Stimulated activated CD8-positive, alpha-beta memory T cell treated with anti-CD3 and anti-CD28 coated beads, Interleukin-4, amount 100 ng/mL, for 1 hour (primary cell): ENCODE measurements around the gene ZBTB45.
"Not testable (repeated sequence)": the region's sequence is repeated elsewhere in the genome, so short reads cannot be mapped to it uniquely, and the experiment has no call there.

Experiments used
- DNase-seq, 2 donors: peaks; one replicate each; pipeline ENCODE4 v3.0.0-alpha.2; 2020; ENCODE audit warnings: low read depth in 2 of 2, low spot score in 1 of 2

Gene ZBTB45

DNA sequence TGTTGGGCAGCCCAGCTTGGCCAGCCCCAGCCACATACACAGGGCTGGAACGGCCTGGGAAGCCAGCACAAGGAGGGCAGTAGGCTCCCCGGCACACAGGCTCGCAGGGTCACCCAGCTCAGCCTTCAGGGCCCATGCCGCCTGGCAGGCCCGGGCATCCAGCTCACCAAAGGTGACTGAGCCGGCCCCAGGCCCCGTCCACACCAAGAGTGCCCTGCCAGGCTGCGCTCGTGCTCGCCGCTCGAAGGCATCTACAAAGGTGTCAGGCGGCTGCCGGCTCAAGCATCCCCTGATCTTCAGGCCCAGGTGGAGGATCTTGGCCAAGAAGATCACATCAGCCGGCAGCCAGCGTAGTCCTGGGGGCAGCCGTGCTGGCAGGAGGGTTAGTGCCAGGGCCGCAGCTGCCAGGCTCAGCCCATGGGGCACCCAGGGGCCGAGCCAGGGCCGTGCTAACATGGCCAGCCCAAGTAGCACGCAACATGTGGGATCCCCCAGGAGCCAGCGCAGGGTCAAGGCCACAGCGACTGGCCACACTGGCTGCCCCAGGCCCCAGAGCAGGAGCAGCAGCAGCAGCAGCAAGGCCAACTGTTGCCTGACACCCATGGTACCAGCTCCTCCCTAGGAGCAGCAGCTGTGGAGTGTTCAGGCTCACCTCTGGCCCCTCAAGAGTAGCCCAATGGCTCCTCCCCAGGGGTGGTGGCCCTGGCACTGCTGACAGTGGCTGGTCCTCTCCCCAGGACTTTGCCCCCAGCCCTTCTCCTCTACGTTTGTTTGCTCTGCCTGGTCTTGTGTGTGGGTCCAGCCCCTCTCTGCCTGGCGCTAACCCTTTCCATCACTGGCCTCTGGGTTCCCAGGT is 8.0 kb downstream of the ZBTB45 start, which contains the start of gene SLC27A5:
SLC27A5 (minus strand) TSS at position 640 of the 856 bp plus-strand sequence; CDS start at position 603, 37 bp downstream.
- DNase-seq, result no peak

DNA sequence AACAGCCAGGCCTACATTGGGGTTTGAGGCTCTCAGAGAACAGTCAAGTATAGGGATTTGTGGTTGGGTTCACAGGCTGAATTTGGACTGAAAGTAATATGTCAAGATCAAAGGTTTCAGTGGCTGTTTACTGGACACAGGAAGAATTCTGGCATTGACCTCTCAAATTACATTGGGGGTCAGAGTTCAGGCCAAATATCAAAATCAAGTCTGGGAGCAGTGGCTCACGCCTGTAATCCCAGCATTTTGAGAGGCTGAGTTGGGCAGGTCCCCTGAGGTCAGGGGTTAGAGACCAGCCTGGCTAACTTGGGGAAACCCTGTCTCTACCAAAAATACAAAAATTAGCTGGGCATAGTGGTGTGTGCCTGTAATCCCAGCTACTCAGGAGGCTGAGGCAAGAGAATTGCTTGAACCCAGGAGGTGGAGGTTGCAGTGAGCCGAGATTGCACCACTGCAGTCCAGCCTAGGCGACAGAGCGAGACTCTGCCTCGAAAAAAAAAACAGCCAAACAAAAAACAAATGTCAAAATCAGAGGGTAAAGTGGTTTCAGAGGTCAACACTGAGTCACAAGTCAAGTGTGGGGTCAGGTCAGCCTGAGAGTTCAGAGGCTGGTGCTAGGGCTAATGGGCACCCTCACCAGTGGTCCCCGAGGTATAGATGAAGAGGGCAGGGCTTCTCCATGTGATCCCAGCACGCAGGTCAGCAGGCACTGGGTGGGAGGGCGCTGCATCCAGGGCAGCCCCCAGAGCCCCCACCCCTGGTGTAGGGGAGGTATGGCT is 9.3 kb downstream of the ZBTB45 start:
- no peak for DNase-seq

DNA sequence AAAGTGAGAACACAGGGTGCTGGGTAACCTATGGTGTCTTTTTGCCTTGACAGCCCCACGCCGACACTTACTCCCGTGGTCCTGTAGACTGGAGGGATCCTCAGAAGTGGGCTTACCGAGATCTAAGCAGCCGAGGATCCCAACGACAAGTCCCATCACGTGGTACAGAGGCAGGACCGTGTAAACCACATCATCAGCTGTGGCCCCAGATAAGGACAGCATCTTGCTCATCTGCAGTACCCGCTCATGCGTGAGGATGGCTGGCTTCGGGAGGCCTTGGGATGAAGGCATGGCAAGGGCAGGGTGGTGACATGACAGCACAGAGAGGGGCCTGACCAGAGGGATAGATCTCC is 9.9 kb downstream of the ZBTB45 start:
- no peak for DNase-seq

DNA sequence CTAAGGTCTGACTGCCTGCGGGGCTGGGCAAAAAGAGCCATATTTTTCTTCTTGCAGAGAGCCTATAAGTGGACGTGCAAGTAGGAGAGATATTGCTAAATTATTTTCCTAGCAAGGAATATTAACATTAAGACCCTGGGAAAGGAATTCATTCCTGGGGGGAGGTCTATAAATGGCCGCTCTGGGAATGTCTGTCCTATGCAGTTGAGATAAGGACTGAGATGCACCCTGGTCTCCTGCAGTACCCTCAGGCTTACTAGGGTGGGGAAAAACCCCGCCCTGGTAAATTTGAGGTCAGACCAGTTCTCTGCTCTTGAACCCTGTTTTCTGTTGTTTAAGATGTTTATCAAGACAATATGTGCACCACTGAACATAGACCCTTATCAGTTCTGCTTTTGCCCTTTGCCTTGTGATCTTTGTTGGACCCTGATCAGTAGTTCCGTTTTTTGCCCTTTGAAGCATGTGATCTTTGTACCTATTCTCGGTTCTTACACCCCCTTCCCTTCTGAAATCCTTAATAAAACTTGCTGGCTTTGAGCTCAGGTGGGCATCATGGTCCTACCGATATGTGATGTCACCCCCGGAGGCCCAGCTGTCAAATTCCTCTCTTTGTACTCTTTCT is 11.9 kb downstream of the ZBTB45 start:
- DNase-seq, result not testable (repeated sequence)

DNA sequence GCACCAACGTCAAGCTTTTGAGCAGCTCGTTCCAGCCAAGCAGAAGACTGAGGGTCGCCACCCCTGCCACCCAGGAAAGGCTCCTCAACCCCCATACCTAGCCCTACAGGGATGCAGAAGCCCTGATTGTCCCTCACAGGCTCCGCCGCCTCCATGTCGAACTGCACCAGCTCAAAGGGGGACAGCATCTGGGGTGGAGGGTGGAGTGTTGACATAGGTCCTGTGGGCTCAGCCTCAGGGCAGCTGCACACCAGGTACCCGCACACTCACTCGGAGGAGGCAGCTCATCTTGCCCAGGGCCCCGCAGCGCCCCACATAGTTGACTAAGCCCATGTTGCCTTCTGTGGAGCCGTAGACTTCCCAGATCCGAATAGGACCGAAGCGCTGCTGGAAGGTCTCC is 19.4 kb downstream of the ZBTB45 start:
- no peak for DNase-seq

DNA sequence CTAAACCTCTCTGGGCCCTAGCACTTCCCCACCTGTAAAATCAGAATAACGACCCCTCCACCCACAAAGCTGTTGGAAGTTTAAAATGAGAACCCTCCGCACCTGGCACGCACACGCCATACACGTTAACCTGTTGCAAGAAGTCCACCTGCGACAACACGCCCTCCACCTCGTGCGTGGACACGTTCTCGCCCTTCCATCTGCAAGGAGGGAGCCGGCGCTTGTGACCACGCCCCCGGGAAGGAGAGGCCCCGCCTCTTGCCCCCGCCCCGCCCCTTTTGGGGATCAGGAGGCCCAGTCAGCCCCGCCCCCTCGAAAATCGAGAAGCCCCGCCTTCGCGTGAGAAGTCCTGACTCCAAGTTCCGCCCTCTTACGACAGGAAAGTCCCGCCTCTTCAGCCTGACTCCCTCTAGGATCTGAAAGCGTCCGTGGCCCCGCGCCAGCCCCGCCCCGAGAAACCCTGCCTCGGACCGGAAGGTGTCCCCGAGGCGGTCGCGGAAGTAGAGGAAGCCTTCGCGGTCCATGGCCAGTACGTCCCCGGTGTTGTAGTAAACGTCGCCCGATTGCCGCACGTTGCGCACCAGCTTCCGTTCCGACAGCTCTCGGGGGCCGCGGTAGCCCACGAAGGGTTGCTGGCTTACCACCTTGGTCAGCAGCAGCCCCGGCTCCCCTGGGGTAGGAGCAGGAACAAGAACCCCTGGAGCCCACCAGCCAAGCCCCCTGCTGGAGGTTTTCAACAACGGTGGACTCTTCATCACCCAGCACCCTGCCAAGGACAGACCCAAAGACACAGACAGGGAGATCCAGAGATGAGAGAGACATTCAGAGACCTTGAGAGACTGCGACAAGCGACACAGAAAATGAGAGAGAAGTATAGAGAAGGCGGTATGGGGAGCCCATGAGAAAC is 20.3 kb downstream of the ZBTB45 start:
- DNase-seq, result peak; percentile 88 to 90

DNA sequence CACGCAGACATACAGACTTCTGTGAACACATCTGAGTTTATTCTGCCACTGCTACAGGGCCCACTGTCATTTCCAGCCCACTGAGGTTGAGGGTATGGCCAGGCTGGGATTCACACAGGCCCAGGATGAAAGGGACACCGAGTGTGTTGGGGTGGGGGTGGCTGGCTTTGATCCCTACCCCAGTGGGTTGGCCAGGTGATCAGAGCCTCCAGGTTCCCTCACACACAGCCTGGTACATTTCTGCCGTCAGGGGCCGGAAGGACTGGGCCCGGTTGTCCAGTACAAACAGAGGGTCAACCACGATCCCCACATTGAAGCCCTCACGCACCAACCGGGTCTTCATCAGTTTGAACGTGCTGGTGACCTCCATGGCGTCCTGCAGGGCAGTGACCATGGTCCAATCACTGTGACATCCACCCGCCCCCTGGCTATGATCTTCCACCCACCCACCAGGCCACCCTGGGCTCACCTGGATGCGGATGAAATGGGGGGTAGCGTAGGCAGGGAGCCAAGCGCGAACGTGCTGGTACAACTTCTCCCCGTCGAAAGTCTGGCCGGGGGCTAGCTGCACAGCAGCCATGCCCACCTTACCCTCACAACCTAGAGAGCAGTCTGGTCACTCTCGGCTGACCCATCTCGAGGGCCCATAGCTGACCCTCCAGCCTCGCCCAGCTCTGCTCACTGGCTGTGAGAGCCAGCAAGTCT is 21.1 kb downstream of the ZBTB45 start:
- no peak for DNase-seq

DNA sequence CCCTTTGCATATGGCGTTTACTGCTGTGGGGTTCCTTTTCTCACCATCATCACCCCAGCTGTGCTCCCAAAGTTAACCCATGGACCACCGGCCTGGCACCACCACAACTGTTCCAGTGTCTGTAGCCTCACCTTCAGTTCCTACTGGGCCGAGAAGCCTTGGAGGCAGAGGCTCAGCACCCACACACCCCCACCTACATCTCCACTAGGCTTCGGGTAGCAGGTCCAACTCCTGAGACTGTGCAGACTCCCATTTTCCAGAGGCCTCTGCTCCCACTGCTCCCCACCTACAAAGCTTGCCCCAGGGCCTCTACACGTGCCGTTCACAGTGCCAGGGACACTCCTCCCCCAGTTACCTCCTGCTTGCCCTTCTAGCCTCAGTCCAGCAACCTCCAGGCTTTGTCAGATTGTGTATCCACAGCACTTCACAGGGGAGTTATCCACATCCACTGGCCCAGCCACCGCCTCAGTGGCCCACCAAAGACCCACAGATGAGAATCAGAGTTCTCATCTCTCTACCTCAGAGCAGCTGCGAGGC is 21.9 kb downstream of the ZBTB45 start:
- DNase-seq, result no peak

DNA sequence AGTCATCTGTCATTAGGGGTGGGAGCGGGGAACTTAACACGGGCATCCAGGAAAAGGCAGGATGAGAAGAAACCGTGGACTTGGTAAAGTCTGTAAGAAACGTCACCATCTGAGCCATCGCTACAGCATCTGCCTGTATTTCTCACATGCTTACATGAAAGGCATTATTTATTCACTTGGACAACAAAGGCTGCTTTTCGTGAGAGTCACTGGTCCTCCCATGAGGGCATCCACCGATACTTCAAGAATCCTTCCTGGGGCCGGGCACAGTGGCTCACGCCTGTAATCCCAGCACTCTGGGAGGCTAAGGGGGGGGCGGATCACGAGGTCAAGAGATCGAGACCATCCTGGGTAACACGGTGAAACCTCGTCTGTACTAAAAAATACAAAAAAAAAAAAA is 27.3 kb downstream of the ZBTB45 start:
- no peak for DNase-seq

DNA sequence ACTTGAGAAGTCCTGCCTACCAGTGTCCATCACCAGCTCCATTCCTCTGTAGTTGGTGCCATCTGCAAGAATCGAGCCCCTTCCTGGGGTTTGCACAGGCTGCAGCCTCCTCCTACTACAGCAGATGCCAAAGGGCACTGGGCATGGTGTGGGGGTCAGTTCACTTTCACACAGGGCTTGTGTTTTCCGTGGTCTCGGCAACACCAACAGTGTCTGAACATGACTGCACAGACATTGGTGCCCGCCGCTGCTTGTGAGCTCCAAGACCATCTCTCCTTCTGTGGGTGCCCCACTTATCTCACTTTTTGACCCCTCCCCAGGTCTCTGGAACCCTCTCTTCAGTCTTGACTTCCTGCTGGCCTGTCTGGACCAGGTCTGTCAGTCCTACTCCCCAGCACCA is 28.2 kb downstream of the ZBTB45 start:
- DNase-seq, result no peak

DNA sequence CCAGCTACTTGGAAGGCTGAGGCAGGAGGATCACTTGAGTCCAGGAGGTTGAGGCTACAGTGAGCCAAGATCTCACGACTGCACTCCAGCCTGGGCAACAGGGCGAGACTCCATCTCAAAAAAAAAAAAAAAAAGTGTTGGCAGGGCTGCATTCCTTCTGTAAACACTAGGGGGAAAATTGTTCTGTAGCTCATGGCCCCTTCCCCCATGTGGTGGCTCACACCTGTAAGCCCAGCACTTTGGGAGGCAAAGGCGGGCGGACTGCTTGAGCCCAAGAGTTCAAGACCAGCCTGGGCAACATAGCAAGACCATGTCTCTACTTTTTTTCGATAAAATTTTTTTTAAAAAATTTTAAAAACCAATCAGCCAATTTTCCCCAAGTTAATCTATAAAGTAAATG is 35.3 kb downstream of the ZBTB45 start:
- DNase-seq, result not testable (repeated sequence)

DNA sequence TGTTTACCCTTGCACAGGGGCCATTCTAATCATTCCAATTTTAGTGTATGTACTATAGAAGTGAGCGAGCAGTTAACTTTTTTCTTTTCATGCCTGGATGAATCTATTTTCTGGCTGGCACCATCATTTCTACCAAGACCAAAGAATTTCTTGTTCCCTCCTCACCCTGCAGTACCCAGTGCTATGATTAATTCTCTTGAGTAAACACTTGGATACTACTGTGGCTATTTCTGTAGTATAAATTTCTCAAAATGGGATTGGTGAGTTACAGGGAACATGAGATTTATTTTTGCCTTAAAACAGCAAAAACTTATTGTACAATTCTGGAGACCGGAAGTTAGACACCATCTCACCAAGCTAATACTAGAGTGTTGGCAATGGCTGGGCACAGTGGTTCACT is 35.8 kb downstream of the ZBTB45 start:
- no peak for DNase-seq

DNA sequence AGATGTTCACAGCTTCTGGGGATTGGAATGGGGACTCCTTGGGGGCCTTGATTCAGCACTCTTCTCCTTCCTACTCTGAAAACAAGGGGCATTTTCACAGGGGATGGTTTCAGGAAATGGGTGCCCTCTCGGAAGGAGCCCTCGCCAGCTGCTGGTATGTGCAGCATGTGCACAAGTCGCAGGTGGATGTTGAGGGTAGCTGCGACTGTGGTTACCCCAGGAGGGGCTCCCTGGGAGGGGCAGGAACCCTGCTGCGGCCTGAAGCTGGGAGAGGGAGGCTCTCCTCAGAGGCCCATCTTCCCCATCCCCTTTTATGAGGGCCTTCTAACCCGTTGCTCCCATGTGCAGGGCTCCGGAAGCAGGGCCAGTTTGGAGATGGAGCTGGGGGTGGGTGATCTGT is 37.2 kb downstream of the ZBTB45 start:
- DNase-seq, result no peak

DNA sequence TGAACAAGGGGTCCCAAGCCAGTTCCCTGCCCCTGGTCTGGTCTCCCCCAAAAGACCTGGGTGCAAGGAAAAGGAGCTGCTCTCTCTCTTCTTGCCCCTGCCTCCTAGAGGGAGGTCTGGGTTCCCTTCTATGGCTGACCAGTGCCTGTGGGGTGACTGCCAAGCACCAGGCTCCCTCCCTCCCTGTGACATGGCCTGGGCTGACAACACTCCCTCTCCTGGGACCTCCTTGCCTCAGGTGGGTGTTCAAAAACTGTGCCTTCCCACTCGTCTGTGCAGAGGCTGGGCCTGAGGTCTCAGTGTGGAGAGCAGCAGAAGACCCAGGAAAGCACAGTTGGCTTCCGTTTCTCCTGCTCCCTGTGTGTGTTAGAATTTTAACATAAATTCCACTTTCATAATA is 38.8 kb downstream of the ZBTB45 start:
- no peak for DNase-seq

DNA sequence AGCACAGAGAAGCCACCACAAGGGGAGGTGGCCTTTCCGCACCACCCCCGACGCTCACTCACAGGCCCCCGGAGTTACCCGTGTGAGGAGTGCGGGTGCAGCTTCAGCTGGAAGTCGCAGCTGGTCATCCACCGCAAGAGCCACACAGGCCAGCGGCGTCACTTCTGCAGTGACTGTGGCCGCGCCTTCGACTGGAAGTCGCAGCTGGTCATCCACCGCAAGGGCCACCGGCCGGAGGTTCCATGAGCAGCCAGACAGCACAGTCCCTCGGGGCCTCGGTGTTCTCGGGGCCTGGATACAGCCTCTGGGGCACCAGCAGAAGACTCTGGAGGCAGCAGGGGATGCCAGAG is 39.2 kb downstream of the ZBTB45 start:
- DNase-seq, result no peak

DNA sequence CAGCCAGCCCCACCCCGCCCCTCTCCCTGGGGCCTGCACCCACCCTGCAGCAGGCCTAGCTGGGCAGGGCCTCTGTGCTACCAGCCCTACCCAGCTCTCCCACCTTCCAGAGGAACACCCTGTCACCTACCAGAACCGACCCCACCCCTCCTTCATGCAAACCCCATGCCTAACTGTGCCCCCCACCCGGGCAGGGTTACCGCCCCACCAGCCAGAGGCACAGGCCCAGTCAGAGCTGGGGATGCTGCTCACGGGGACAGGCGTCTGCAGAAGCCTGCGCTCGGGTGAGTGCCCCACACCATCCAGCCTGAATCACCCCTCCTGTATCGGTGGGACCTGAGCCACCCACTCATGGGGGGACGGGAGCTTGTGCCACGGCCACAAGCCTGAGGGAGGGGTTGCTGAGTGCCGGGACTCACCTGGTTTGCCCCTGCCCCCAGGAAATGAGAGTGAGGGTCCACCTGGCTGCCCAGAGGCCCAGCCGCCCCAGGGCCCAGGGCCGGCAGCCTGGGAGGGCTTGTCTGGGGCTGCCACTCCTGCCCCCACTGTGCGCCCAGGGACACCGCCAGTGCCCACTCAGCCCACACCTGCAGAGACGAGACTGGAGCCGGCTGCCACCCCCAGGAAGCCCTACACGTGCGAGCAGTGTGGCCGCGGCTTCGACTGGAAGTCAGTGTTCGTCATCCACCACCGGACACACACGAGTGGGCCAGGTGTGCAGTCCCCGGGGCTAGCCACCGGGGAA is 39.7 kb downstream of the ZBTB45 start:
- no peak for DNase-seq

DNA sequence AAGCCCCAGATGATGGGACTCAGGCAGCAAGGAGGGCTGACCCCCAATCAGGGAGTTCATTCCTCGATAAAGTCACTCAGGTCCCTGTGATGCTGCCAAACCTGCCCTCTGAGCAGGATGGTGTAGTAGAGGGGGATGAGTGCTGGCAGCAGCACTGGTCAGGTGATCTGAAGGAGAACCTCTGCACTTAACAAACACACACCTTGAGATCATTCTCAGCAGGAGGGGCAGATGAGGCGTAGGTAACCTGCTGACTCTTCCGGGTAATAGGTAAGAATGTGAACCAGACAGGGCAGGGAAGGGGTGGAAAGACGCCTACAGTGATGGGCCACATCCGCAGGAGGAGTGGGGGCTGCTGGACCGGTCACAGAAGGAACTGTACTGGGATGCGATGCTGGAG is 40.3 kb downstream of the ZBTB45 start:
- DNase-seq, result no peak

DNA sequence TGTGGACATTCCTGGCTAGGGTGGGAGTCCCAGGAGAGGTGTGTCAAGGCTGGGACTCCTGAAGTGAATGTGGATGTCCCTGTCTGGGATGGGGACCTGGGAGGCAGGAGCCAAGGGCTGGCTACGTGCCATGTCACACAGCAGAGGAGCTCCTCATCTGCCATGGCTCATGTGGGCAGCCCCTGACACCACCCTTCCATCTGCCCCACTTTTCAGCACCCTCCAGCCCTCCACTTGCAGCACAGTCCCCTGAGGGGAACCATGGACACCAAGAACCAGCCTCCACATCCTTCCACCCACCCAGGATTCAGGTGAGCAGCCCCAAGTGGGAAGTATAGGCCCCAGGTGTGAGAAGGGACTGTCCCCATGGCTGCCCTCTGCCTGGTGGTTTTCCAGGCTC is 41.7 kb downstream of the ZBTB45 start:
- no peak for DNase-seq

DNA sequence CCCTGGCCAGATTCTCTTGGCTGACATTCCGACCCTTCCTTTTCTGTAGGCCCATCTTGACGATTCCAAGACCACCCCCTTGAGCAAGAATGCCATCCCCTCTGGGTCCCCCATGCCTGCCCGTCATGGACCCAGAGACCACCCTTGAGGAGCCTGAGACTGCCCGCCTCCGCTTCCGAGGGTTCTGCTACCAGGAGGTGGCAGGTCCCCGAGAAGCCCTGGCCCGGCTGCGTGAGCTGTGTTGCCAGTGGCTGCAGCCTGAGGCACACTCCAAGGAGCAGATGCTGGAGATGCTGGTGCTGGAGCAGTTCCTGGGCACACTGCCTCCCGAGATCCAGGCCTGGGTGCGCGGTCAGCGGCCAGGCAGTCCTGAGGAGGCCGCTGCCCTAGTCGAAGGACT is 42.5 kb downstream of the ZBTB45 start:
- DNase-seq, result no peak
